Measurements from ENCODE around the gene TSPAN14. TPM values are rescaled to one million over a fixed set of nuclear protein-coding genes. Genes with fewer than 3 reads are reported as not detected.

TSPAN14 gene
- total and polyA plus RNA-seq, 2 of the 13 experiments (the other 11 are each of a cell fraction or from before 2014, with no cell fraction given), result 24.1 to 80.6 TPM

GRCh38 chr10:80579181-80579763, 125.2 kb downstream of the TSPAN14 start:
- Histone ChIP-seq H3K4me2 (ENCODE audit: low read depth, low read length) (no peak overlapping the region), H3K27ac (ENCODE audit: extremely low read length, insufficient read depth, low read length) (no peak overlapping the region), H3K9me3 (ENCODE audit: low read length) (peaks cover 4% of the 10 kb centered on the region; the same call in 1 of the 2 replicates), H2AFZ (ENCODE audit: low read length) (no peak overlapping the region), H3K4me3 (replicated peaks in 1 of 3; ENCODE audit: insufficient read depth in 1 of 3, low read depth in 2 of 3, low read length in 3 of 3) (no peak overlapping the region), H3K27me3 (ENCODE audit: control insufficient read depth in 1 of 2, insufficient read depth in 2 of 2, low read length in 2 of 2) (peaks cover 0 to 27% of the 10 kb centered on the region in 2 experiments; a peak in 4 of 5 replicates), H4K20me1 (ENCODE audit: insufficient read depth, low read length) (no peaks in the 10 kb centered on the region), H3K4me1 (ENCODE audit: insufficient read depth, low read length) (no peaks in the 10 kb centered on the region), H3K36me3 (replicated peaks in 1 of 2; ENCODE audit: control insufficient read depth in 1 of 2, insufficient read depth in 2 of 2, low read length in 2 of 2) (no peaks in the 10 kb centered on the region), H3K9ac (ENCODE audit: insufficient read depth, low read depth, low read length) (no peak overlapping the region), H3K79me2 (ENCODE audit: insufficient read depth, low read length) (no peaks in the 10 kb centered on the region)
- CTCF ChIA-PET (ENCODE audit: low intra/inter-chr PET ratio, low total read pairs), result no interaction called here
- ATAC-seq (no peak), DNase-seq (ENCODE audit: low spot score) (no peak), FAIRE-seq (no peak)
- TF ChIP-seq KLF6 (CRISPR knock-in tag; IDR thresholded peaks at IDR 0.05) (no peak), ZBTB33 (CRISPR knock-in tag; IDR thresholded peaks at IDR 0.05) (no peak), HNRNPLL (IDR thresholded peaks at IDR 0.05; ENCODE audit: low read depth, low read length, poor library complexity, severe bottlenecking) (no peak), ZNF180 (CRISPR knock-in tag; IDR thresholded peaks at IDR 0.05; ENCODE audit: borderline replicate concordance, low read depth) (no peak), TMF1 (CRISPR knock-in tag; IDR thresholded peaks at IDR 0.05; ENCODE audit: low read depth) (no peak), HNF1B (CRISPR knock-in tag; IDR thresholded peaks at IDR 0.05) (no peak), NR2F6 (IDR thresholded peaks at IDR 0.05) (no peak), NR2F6 (CRISPR knock-in tag; IDR thresholded peaks at IDR 0.05) (no peak), ZNF616 (CRISPR knock-in tag; IDR thresholded peaks at IDR 0.05; ENCODE audit: low read depth) (no peak), ETV6 (CRISPR knock-in tag; conservative IDR thresholded peaks at IDR 0.05) (no peak), ZMYM4 (CRISPR knock-in tag; IDR thresholded peaks at IDR 0.05) (no peak), ETS1 (CRISPR knock-in tag; IDR thresholded peaks at IDR 0.05) (no peak), KDM3A (CRISPR knock-in tag; IDR thresholded peaks at IDR 0.05; ENCODE audit: low read depth) (no peak), FOXM1 (CRISPR knock-in tag; IDR thresholded peaks at IDR 0.05) (no peak), ZFP62 (CRISPR knock-in tag; IDR thresholded peaks at IDR 0.05) (no peak)
- TF ChIP-seq, protein P1, sequence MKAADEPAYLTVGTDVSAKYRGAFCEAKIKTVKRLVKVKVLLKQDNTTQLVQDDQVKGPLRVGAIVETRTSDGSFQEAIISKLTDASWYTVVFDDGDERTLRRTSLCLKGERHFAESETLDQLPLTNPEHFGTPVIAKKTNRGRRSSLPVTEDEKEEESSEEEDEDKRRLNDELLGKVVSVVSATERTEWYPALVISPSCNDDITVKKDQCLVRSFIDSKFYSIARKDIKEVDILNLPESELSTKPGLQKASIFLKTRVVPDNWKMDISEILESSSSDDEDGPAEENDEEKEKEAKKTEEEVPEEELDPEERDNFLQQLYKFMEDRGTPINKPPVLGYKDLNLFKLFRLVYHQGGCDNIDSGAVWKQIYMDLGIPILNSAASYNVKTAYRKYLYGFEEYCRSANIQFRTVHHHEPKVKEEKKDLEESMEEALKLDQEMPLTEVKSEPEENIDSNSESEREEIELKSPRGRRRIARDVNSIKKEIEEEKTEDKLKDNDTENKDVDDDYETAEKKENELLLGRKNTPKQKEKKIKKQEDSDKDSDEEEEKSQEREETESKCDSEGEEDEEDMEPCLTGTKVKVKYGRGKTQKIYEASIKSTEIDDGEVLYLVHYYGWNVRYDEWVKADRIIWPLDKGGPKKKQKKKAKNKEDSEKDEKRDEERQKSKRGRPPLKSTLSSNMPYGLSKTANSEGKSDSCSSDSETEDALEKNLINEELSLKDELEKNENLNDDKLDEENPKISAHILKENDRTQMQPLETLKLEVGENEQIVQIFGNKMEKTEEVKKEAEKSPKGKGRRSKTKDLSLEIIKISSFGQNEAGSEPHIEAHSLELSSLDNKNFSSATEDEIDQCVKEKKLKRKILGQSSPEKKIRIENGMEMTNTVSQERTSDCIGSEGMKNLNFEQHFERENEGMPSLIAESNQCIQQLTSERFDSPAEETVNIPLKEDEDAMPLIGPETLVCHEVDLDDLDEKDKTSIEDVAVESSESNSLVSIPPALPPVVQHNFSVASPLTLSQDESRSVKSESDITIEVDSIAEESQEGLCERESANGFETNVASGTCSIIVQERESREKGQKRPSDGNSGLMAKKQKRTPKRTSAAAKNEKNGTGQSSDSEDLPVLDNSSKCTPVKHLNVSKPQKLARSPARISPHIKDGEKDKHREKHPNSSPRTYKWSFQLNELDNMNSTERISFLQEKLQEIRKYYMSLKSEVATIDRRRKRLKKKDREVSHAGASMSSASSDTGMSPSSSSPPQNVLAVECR (CRISPR knock-in tag; IDR thresholded peaks at IDR 0.05; ENCODE audit: borderline replicate concordance), result no peak
- TF ChIP-seq, protein P2, sequence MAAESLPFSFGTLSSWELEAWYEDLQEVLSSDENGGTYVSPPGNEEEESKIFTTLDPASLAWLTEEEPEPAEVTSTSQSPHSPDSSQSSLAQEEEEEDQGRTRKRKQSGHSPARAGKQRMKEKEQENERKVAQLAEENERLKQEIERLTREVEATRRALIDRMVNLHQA (CRISPR knock-in tag; IDR thresholded peaks at IDR 0.05), result no peak
- in situ Hi-C loops (cut with HindIII; ENCODE audit: extremely low pct_ligation_motif_present, low pct_unique_long_range_greater_than_20kb), result no loop called here
- no TSS peak for BruUV-seq (replicated peaks)
- intact Hi-C loops (cut with micrococcal nuclease; ENCODE audit: unreplicated experiment), result no loop called here
- WGBS (ENCODE audit: low lambda C conversion rate), result 0% methylated on average over 5 of the region's 5 CpGs
- POLR2A ChIA-PET, result no interaction called here
